GM19025 (cell line): ENCODE measurements around the gene MARVELD3.
"Not testable (repeated sequence)": the region's sequence is repeated elsewhere in the genome, so short reads cannot be mapped to it uniquely, and the experiment has no call there.

Experiments
- ATAC-seq: cut with Tn5 transposase; IDR thresholded peaks from one replicate; pipeline ENCODE4 v1.9.1; 2021; ENCODE audit warnings: mild to moderate bottlenecking, low read depth, moderate library complexity; ENCODE audit not compliant: unreplicated experiment

Gene MARVELD3

DNA sequence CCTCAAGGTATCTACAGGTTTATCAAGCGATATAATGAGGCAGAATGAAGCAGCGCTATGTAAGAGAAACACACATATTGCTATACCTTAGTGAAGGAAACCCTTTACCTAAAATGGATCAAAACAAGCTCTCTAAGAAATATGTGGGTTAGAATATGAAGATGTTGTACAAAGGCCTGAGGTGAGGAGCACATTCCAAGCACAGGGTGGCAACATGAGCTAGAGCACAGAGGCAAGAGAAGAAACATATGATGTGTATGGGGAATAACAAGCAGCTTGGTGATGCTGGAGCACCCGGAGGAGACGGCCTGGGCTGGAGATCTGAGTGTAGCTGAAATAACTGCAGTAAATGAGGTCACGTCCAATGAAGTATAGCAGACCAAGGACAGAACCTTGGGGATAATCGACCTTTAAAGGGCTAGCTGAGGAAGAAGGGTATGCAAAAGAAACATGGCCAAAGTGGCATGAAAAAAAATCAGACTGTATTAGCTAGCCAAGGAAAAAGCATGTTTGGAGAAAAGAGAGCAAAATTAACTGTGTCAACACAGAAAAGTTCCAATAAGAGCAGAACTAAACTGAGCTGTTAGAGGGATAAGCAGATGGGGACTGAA is 44.0 kb downstream of the MARVELD3 start:
- no peak for ATAC-seq

- no peak for ATAC-seq
Observed at GRCh38 chr16:71670537-71670936, 44.6 kb downstream of the MARVELD3 start.

- no peak for ATAC-seq
Observed at GRCh38 chr16:71671165-71671564, 45.2 kb downstream of the MARVELD3 start.

GRCh38 chr16:71672125-71672524 is 46.1 kb downstream of the MARVELD3 start:
- ATAC-seq: no peak

DNA sequence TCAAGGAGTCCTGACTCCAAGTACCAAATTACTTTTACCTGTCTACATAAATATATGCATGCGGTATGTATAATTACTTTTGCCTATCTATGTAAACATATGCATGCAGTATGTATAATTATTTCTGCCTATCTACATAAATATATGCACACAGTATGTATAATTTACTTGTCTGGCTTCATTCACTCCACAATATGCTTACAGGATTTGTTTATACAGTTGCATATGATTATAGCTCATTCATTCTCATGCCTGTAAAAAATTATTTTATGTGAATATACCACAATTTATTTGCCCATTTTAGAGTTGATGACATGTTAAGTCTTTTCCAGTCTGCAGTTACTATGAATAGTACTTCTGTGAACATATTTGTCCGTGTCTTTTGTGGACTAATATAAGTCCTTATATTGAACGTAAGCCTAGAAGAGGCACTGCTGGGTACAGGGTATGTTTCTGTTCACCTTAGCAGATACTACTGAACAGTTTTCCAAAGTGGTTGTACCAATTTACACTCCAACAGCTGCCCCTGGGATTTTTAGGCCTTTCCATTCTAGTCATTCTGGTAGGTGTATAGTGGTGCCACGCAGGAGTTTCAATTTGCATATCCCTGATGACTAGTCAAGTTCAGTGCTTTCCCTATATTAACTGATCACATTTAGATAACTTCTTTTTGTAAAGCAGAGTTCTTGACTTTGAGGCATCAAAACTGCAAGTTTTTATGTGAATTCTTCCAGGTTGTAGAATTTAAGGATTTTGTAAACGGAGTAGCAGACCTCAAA is 47.0 kb downstream of the MARVELD3 start:
- ATAC-seq: no peak

- no peak for ATAC-seq
Observed at GRCh38 chr16:71673582-71673973, 47.6 kb downstream of the MARVELD3 start.

DNA sequence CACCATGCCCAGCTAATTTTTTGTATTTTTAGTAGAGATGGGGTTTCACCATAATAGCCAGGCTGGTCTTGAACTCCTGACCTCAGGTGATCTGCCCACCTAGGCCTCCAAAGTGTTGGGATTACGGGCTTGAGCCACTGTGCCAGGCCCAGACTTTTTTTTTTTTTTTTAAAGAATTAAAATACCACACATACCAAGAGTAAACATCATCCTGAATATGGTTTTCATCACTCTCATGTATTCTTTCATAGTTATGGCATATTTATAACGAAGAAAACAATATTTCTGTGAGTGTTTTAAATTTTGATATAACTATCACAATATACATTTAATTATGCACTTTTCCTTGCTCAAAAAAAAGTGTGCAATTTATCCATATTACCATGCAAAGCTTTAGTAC is 48.2 kb downstream of the MARVELD3 start:
- ATAC-seq: no peak

DNA sequence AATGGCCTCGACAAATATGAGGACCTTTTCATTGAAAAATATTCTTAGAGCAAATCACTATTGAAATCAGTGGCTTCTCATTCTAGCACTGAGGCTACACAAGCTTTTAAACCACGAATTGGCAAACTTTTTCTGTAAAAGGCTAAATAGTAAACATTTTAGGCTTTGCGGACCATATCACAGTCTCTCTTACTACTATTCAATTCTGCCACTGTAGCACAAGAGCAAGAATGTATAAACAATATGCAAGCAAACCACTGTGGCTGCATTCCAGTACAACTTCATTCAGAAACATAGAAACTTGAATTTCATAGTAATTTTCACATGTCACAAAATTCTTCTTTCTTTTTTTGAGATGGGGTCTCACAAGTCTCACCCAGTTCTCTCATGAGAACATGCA is 49.4 kb downstream of the MARVELD3 start:
- no peak for ATAC-seq

- ATAC-seq: no peak
Observed at GRCh38 chr16:71676236-71676635, 50.3 kb downstream of the MARVELD3 start.

DNA sequence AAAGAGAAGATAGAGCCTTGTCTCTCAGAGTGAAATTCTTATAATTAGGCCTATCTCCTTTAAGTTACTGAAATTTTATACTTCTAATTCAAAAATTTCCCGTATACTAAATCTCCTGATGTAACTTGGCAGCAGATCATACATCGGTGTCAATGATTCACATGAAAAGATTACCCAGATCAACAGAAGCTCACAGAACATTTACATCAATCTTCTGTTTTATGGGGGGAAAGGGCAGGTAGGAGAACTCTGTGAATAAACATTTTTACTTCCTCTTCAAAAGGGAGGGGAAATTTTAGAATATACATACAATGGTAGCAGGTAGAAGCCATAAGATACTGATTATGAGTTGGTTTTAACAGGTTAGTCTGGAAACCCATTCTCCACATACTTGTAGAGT is 55.4 kb downstream of the MARVELD3 start:
- ATAC-seq: no peak

DNA sequence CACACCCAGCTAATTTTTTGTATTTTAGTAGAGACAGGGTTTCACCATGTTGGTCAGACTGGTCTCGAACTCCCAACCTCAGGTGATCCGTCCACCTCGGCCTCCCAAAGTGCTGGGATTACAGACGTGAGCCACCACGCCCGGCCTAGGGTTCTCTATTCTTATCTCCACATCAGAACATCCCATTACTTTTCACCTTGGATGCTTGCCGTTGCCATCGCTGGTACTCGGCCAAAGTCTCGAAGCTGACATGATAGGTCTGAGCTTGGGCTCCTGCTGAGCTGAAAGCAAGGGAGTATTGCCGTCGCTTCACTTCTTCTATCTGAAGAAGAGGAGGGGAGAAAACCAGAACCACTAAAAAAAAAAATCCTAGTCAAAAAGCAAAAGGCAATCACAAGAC is 58.3 kb downstream of the MARVELD3 start:
- ATAC-seq: not testable (repeated sequence)
